HL-60/S4 treated with phorbol 12-myristate 13-acetate at 8.2 ng/mL for 4 days and 3 days (cell line): ENCODE results near the gene TBCEL.
"Not testable (repeated sequence)": the region's sequence is repeated elsewhere in the genome, so short reads cannot be mapped to it uniquely, and the experiment has no call there.

ENCODE experiments used
- in situ Hi-C: fragments of 300-500 bp; cut with MboI; formaldehyde crosslinking; loops from 2 replicates; pipeline ENCODE4 v1.15.0; 2022; ENCODE audit warnings: low sequenced_read_pairs

Gene TBCEL

GRCh38 chr11:121029153-121029552 is 5.3 kb downstream of the TBCEL start:
- in situ Hi-C loops = no loop called here

- in situ Hi-C loops = no loop called here
Measured at GRCh38 chr11:121029813-121030445, 6.0 kb downstream of the TBCEL start.

- in situ Hi-C loops = no loop called here
Measured at GRCh38 chr11:121031167-121031566, 7.3 kb downstream of the TBCEL start.

GRCh38 chr11:121031648-121032047 is 7.7 kb downstream of the TBCEL start:
- in situ Hi-C loops = not testable (repeated sequence)

- in situ Hi-C loops = no loop called here
Measured at GRCh38 chr11:121032546-121032945, 8.6 kb downstream of the TBCEL start.

GRCh38 chr11:121033635-121034034 is 9.7 kb downstream of the TBCEL start:
- in situ Hi-C loops = no loop called here

GRCh38 chr11:121035169-121035755 is 11.4 kb downstream of the TBCEL start:
- in situ Hi-C loops = no loop called here

- in situ Hi-C loops = no loop called here
Measured at GRCh38 chr11:121035780-121036179, 11.9 kb downstream of the TBCEL start.

- in situ Hi-C loops = no loop called here
Measured at GRCh38 chr11:121037016-121037415, 13.1 kb downstream of the TBCEL start.

- in situ Hi-C loops = no loop called here
Measured at GRCh38 chr11:121038648-121039409, 14.9 kb downstream of the TBCEL start.

GRCh38 chr11:121039971-121040613 is 16.2 kb downstream of the TBCEL start:
- in situ Hi-C loops = no loop called here

- in situ Hi-C loops = no loop called here
Measured at GRCh38 chr11:121040614-121041002, 16.7 kb downstream of the TBCEL start.

GRCh38 chr11:121041072-121041471 is 17.2 kb downstream of the TBCEL start:
- in situ Hi-C loops = no loop called here

GRCh38 chr11:121042296-121042695 is 18.4 kb downstream of the TBCEL start:
- in situ Hi-C loops = no loop called here

GRCh38 chr11:121047926-121048325 is 24.0 kb downstream of the TBCEL start:
- in situ Hi-C loops = no loop called here

- in situ Hi-C loops = no loop called here
Measured at GRCh38 chr11:121048464-121049233, 24.7 kb downstream of the TBCEL start.

GRCh38 chr11:121053244-121053643 is 29.3 kb downstream of the TBCEL start:
- in situ Hi-C loops = no loop called here

- in situ Hi-C loops = no loop called here
Measured at GRCh38 chr11:121054266-121054665, 30.4 kb downstream of the TBCEL start.

GRCh38 chr11:121055076-121055475 is 31.2 kb downstream of the TBCEL start:
- in situ Hi-C loops = no loop called here

- in situ Hi-C loops = no loop called here
Measured at GRCh38 chr11:121057922-121058321, 34.0 kb downstream of the TBCEL start.

GRCh38 chr11:121058941-121059340 is 35.0 kb downstream of the TBCEL start:
- in situ Hi-C loops = no loop called here
